Measurements from ENCODE around the gene NOLC1.

The NOLC1 gene

GRCh38 chr10:102122450-102122849 lies 29.7 kb upstream of the NOLC1 start:
- no peak for DNase-seq

DNA sequence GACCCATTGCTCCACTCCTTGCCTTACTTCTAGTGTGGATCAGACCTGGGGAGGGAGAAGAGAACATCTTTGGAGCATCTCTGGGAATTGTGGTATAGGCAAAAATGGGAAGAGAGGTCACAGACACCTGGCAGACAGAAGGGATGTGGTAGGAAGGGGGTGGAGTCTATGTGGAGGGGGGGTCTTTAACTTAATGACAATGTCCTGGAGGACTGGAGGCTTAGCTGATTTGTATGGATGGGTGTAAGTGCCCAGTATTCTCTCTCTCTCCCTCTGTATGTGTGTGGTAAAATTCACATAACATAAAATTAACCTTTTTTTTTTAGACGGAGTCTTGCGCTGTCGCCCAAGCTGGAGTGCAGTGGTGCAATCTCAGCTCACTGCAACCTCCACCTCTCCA lies 29.0 kb upstream of the NOLC1 start:
- DNase-seq = no peak

DNA sequence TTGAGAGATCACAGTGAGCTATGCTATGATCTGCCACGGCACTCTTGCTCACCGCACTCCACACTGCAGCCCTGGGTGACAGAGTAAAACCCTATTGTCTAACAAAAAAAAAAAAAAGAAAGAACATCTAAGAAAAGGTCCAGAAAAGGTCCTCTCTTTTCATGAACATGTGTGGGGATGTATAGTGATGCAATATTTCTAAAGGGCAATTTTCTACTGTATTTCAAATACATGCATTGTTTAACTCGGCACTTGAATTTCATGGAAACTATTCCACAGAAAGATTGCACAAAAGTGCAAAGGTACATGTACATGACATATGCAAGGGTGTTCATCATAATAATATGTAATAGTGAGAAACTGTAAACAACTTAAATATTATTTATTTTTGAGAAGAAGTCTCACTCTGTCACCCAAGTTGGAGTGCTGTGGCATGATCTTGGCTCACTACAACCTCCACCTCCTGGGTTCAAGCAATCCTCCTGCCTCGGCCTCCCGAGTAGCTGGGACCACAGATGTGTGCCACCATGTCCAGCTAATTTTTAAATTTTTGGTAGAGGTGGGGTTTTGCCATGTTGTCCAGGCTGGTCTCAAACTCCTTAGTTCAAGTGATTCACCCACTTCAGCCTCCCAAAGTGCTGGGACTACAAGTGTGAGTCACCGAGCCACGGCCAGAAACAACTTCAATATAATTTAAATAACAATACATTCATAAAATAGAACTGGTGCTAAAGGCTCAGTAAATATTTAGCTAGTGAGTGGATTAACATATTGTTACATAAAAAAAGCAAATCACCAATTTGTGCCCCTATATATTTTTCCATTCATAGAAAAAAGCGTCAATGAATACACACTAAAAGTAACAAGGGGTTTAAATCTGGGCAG lies 20.7 kb upstream of the NOLC1 start:
- DNase-seq = no peak

GRCh38 chr10:102132193-102132562 lies 20.0 kb upstream of the NOLC1 start:
- DNase-seq = no peak

- DNase-seq = peak; percentile 97
Measured at GRCh38 chr10:102132563-102133372, 19.4 kb upstream of the NOLC1 start, which contains the start of gene PPRC1. Gene PPRC1 (plus strand): TSS chr10:102133040. CDS start chr10:102133069, 29 bp downstream.

DNA sequence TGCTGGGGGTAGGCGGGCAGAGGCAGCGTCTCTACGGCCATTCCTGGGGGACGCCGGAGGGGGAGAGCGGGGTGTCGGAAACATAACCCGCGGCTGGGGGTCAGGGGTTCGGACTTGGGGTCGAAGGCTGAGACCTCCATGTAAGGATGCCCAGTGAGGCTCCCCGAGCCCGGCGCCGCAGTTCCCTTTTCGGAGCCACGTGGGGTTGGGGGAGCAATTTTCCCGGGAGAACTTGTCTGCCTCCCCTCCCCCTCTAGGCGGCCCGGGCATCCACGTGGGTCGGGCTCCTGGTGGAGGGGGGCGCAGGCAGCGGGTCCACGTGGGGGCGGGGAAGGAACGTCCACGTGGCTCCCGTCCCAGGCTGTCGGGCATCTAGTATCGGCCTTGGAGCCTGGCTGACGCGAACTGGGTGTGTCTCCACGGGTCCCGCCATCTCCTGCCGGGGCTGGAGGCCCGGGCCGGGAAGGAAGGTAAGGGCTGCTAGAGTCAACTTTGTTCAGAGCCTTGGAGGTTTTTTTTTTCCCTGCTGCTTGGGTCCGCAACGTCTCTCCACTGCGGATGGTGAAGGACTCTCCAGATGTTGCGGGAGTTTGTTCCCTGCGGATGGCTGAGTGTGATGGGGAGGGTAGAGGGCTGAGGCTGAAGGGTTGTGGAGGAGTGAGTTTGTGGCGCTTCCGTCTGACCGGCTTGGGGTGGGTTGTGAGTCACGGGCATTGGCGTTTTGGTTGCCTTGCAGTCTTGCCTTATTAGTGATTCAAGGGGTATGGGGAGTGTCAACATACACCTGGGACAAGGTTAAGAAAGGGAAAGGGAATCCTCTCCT lies 18.6 kb upstream of the NOLC1 start:
- peak; percentile 90 for DNase-seq

DNA sequence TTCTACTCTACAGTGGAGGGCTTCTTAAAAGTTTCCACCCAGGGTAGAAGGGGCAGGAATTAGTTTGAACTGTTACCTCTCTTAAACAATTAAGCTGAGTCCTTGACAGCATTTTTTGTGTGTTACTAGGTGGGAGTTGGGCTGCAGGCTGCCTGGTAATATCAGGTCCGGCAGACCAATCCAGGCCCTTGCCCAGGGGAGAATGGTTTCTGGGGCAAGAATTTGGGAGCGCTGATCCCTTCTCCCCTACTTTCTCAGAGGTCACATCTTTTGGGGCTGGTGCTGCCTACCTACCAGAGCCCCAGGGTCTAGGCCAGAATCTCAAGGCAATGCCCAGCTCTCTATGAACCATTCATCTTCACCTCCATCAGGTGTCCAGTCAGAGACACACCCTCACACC lies 17.8 kb upstream of the NOLC1 start:
- DNase-seq = no peak

DNA sequence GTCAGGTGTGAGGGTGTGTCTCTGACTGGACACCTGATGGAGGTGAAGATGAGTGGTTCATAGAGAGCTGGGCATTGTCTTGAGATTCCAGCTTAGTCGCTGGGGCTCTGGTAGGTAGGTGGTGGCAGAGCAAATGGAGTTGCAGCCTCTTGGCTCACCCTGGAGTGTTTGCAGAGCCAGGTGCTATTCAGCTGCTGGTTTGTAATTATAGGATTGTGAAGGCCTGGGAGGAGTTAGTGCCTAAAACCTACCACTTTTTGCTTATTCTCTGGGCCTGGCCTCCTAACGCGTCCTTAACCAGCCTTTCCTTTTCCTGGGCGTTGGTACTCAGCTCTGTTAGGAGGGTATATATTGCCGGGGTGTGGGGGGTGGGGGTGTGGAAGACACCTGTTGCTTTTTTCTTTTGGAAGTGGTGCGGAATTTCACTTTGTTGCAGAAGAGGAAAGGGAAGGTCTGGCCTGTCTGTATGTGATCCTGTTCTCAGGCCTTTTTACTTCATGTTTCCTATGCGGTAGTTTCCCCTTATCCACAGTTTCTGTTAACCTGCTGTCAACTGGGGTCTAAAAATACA lies 16.1 kb upstream of the NOLC1 start:
- DNase-seq = no peak

DNA sequence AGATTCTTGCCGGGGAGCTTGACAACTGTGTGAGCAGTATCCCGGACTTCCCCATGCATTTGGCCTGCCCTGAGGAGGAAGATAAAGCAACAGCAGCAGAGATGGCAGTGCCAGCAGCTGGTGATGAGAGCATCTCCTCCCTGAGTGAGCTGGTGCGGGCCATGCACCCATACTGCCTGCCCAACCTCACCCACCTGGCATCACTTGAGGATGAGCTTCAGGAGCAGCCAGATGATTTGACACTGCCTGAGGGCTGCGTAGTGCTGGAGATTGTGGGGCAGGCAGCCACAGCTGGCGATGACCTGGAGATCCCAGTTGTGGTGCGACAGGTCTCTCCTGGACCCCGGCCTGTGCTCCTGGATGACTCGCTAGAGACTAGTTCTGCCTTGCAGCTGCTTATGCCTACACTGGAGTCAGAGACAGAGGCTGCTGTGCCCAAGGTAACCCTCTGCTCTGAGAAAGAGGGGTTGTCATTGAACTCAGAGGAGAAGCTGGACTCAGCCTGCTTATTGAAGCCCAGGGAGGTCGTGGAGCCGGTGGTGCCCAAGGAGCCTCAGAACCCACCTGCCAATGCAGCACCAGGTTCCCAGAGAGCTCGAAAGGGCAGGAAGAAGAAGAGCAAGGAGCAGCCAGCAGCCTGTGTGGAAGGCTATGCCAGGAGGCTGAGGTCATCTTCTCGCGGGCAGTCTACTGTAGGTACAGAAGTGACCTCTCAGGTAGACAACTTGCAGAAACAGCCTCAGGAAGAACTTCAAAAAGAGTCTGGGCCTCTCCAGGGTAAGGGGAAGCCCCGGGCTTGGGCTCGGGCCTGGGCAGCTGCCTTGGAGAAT lies 12.7 kb upstream of the NOLC1 start:
- DNase-seq = no peak

GRCh38 chr10:102140218-102140617 lies 12.0 kb upstream of the NOLC1 start:
- no peak for DNase-seq

DNA sequence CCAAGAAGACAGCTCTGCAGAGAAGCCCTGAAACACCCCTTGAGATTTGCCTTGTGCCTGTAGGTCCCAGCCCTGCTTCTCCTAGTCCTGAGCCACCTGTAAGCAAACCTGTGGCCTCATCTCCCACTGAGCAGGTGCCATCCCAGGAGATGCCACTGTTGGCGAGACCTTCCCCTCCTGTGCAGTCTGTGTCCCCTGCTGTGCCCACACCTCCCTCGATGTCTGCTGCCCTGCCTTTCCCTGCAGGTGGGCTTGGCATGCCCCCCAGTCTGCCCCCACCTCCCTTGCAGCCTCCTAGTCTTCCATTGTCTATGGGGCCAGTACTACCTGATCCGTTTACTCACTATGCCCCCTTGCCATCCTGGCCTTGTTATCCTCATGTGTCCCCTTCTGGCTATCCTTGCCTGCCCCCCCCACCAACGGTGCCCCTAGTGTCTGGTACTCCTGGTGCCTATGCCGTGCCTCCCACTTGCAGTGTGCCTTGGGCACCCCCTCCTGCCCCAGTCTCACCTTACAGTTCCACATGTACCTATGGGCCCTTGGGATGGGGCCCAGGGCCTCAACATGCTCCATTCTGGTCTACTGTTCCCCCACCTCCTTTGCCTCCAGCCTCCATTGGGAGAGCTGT lies 11.2 kb upstream of the NOLC1 start:
- no peak for DNase-seq

GRCh38 chr10:102141583-102142107 lies 10.5 kb upstream of the NOLC1 start:
- no peak for DNase-seq

- DNase-seq = no peak
Measured at GRCh38 chr10:102146971-102147428, 5.2 kb upstream of the NOLC1 start.

DNA sequence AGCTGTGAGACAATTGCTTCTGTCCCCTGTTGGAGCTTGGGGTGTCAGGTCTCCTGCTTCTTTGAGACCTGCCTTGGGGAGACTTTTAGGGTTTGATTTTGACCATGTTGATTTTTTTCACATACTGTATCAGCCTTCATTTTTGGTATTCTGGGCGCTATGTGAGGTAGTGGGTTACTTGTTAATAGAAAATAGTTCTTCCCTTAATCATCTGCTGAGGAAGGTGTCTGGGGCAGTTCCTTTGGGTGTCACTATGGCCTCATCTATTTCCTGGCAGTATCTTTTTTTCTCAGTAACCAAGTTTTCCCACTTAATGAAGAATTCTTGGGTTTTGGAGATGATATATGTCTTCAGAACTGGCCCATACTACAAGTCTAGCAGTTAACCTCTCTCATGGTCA lies 4.6 kb upstream of the NOLC1 start:
- DNase-seq = no peak

- no peak for DNase-seq
Measured at GRCh38 chr10:102148275-102148674, 3.9 kb upstream of the NOLC1 start.

DNA sequence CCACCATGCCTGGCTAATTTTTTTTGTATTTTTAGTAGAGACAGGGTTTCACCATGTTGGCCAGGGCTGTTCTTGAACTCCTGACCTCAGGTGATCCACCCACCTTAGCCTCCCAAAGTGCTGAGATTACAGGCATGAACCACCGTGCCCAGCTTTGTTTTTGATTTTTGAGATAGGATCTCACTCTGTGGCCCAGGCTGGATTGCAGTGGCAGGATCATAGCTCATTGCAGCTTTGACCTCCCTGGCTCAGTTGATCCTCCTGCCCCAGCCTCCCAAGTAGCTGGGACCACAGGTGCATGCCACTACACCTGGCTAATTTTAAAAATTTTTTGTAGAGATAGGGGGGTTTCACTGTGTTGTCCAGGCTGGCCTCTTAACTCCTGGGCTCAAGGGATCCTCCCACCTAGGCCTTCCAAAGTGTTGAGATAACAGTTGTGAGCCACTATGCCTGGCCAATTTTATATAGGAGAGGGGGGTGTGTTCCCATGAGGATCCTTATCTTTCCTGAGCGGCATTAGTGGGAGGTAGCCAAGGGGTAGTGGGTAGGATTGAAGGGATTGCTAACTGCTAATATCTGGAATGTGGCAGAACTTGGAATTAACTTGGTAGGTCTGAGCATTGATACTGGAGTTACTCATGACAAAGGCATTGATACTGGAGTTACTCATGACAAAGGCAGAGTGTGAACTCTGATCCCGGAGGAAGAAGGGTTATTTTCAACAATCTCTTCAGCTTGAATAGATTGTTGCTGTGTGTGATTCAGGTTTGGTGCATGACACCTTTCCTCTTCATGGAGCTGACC lies 1.0 kb upstream of the NOLC1 start:
- DNase-seq = no peak

- no peak for DNase-seq
Measured at GRCh38 chr10:102152545-102152890, 329 bp downstream of the NOLC1 start.

DNA sequence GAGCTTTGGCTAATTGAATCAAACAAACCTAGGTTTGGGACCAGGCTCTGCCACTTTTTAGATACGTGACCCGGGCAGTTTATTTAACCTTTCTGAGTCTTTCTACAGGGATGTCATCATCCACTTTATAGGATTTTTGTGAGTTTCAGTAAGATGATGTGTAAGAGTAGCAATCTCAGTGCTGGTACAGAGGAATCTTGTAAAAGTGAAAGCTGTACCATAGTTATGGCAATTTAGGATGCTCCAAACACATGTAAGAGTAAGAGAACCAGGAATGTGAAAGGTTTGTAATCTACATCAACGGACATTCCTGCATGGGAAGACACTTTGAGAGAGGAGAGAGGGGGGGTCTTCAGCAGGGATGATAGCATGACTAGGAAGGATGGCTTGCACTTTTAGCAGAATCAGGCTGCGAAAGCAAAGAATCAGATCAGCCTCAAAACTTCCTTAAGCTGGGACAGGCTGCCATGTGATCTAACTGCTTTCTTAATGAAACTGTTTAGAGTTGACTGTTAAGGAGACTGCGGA lies 968 bp downstream of the NOLC1 start:
- DNase-seq = no peak

- no peak for DNase-seq
Measured at GRCh38 chr10:102154466-102155116, 2.4 kb downstream of the NOLC1 start.
